Panc1 (cell line): ENCODE measurements around the gene IVD. TPM values are rescaled to one million over a fixed set of nuclear protein-coding genes. Genes with fewer than 3 reads are reported as not detected.

Experiments
- ATAC-seq: fragments of 200-7000 bp; cut with Tn5 transposase; 2 replicates; pipeline ENCODE4 v1.9.1; 2020; ENCODE audit warnings: mild to moderate bottlenecking, moderate library complexity
- BruUV-seq: library from RNA; stranded (reverse); fragments of 400-500 nt; replicated peaks from 2 replicates; lab custom pipeline; 2021; lab: Mats Ljungman, UMichigan
- CTCF ChIA-PET: fragments of 300-600 bp; sonication (Branson Sonifier 250); formaldehyde crosslinking; loops from one replicate; lab custom pipeline; 2022; ENCODE audit warnings: antibody characterized with exemption; lab: Charles Lee
- POLR2A ChIA-PET: fragments of 300-600 bp; sonication (Branson Sonifier 250); formaldehyde crosslinking; loops from one replicate; lab custom pipeline; 2022; ENCODE audit warnings: antibody characterized with exemption; lab: Charles Lee
- DNase-seq: peaks from one replicate; pipeline ENCODE4 v3.0.0-alpha.2; 2010; ENCODE audit warnings: low read depth, low spot score
- H3K27ac ChIP-seq: 2 replicates; pipeline ENCODE4 v1.5.1; 2011; ENCODE audit warnings: mild to moderate bottlenecking, low read length, inconsistent platforms
- H3K27me3 ChIP-seq: fragments of 200-500 bp; sonication (Bioruptor generic); 2 replicates; pipeline ENCODE4 v1.6.0; 2014; ENCODE audit warnings: low read length, inconsistent platforms; ENCODE audit not compliant: control insufficient read depth, insufficient read depth
- H3K36me3 ChIP-seq: fragments of 200-500 bp; sonication (Bioruptor generic); 2 replicates; pipeline ENCODE4 v1.5.1; 2014; ENCODE audit warnings: inconsistent platforms, mild to moderate bottlenecking, low read length, moderate library complexity; ENCODE audit not compliant: control insufficient read depth, insufficient read depth
- H3K4me1 ChIP-seq: 2 replicates; pipeline ENCODE4 v1.5.1; 2011; ENCODE audit warnings: inconsistent platforms, mild to moderate bottlenecking, low read length, moderate library complexity; ENCODE audit not compliant: control insufficient read depth, insufficient read depth
- H3K4me3 ChIP-seq, 2 experiments: 2 replicates each; pipeline ENCODE4 v1.5.1; 2011 to 2012; ENCODE audit warnings: low read depth in 2 of 2, low read length in 2 of 2, mild to moderate bottlenecking in 2 of 2, inconsistent platforms in 1 of 2, moderate library complexity in 1 of 2
- H3K9me3 ChIP-seq: fragments of 200-500 bp; sonication (Bioruptor generic); 2 replicates; pipeline ENCODE4 v1.5.1; 2014; ENCODE audit warnings: low read depth, mild to moderate bottlenecking, inconsistent platforms, low read length, moderate library complexity; ENCODE audit not compliant: control insufficient read depth, insufficient read depth
- CTCF ChIP-seq: fragments of 450-650 bp; IDR thresholded peaks from 2 replicates; pipeline ENCODE4 v1.5.1; 2017; ENCODE audit warnings: mild to moderate bottlenecking
- POLR2AphosphoS5 ChIP-seq: IDR thresholded peaks from 2 replicates; pipeline ENCODE4 v1.6.1; 2012; ENCODE audit warnings: mild to moderate bottlenecking, low read depth, low read length, moderate library complexity
- REST ChIP-seq, 2 experiments: IDR thresholded peaks; 2 replicates each; pipeline ENCODE4 v1.6.1; 2011 to 2012; ENCODE audit warnings: low read depth in 2 of 2, control low read depth in 1 of 2, low read length in 1 of 2, mild to moderate bottlenecking in 1 of 2, moderate library complexity in 1 of 2; ENCODE audit not compliant: insufficient read depth in 1 of 2
- SIN3A ChIP-seq: IDR thresholded peaks from 2 replicates; pipeline ENCODE4 v1.6.1; 2012; ENCODE audit warnings: low read depth, mild to moderate bottlenecking, low read length, moderate library complexity, borderline replicate concordance; ENCODE audit not compliant: insufficient read depth
- TCF7L2 ChIP-seq: IDR thresholded peaks from 2 replicates; pipeline ENCODE4 v1.6.1; 2011; ENCODE audit warnings: mild to moderate bottlenecking, low read depth, low read length, inconsistent platforms
- in situ Hi-C: cut with HindIII; loops from 2 replicates; pipeline ENCODE4 v1.10.0; 2016; ENCODE audit warnings: low sequenced_read_pairs, low pct_unique_long_range_greater_than_20kb
- intact Hi-C: fragments of 100-400 bp; cut with micrococcal nuclease; formaldehyde crosslinking; loops from one replicate; pipeline ENCODE4 v1.10.0; 2022; ENCODE audit not compliant: unreplicated experiment
- total RNA-seq: library from RNA; stranded (reverse); gene quantifications from one replicate; pipeline ENCODE4 v1.2.1, GENCODE V29; 2021; ENCODE audit not compliant: unreplicated experiment

The IVD gene
- total RNA-seq, 1 experiment from 2014 or later, result 74.6 TPM

- Histone ChIP-seq H3K4me1 (peaks cover 38% of the 10 kb centered on the region), H3K36me3 (no peaks in the 10 kb centered on the region), H3K27ac (no peak overlapping the region), H3K9me3 (no peaks in the 10 kb centered on the region), H3K27me3 (no peaks in the 10 kb centered on the region), H3K4me3 (no peak overlapping the region)
- in situ Hi-C loops (no loop called here), intact Hi-C loops (no loop called here)
- TF ChIP-seq REST (IDR thresholded peaks at IDR 0.05; ENCODE audit: insufficient read depth in 1 of 2, low read depth in 2 of 2, low read length in 1 of 2) (no peak), SIN3A (no peak), CTCF (no peak), POLR2AphosphoS5 (no peak), TCF7L2 (no peak)
- ChIA-PET CTCF (no interaction called here), POLR2A (no interaction called here)
- DNase-seq, result no peak
- no TSS peak for BruUV-seq
- no peak for ATAC-seq
Observed at GRCh38 chr15:40435023-40435709, 29.6 kb downstream of the IVD start.

GRCh38 chr15:40435710-40436089 lies 30.1 kb downstream of the IVD start:
- POLR2A ChIA-PET, result interaction anchor here (0.6 kb wide), 1 partner anchor 40 kb away, joined by 6 read pairs; no protein-coding TSS in a partner anchor
- BruUV-seq, result no TSS peak
- H3K4me3 ChIP-seq, result peak overlapping the region; percentile 38 to 60
- no peaks in the 10 kb centered on the region for H3K27me3 ChIP-seq
- H3K27ac ChIP-seq, result no peak overlapping the region
- CTCF ChIA-PET, result no interaction called here
- peaks cover 38% of the 10 kb centered on the region for H3K4me1 ChIP-seq
- no peaks in the 10 kb centered on the region for H3K36me3 ChIP-seq
- no peaks in the 10 kb centered on the region for H3K9me3 ChIP-seq
- TF ChIP-seq REST (IDR thresholded peaks at IDR 0.05; ENCODE audit: insufficient read depth in 1 of 2, low read depth in 2 of 2, low read length in 1 of 2) (no peak), TCF7L2 (no peak)
- intact Hi-C loops, result no loop called here
- no peak for ATAC-seq
- in situ Hi-C loops, result no loop called here
- no peak for DNase-seq
